IPS DF 4.7 (cell line): ENCODE measurements around the gene TPBGL.

ENCODE experiments used
- DNase-seq: peaks from one replicate; pipeline ENCODE4 v3.0.0-alpha.2; 2013; ENCODE audit warnings: low spot score; ENCODE audit errors: extremely low read depth

TPBGL gene

DNA sequence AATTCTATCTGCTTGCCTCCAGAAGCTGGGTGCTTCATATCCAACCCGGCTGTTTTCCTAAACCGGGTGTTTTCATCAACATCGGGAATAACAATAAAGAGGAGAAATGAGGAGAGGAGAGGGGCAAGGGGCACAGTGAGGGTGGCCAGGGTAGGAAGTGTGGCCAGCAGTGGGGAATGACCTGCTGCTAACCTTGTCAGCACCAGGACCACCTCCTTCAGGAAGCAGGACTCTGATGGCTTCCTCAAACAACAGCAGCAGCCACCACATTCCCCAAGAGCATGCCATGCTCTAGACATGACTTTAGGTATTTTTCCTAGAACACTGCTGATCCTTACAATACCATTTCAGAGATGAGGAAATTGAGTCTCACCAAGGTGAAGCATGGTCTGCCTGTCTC, 52.4 kb downstream of the TPBGL start:
- DNase-seq: no peak
